ENCODE data around the gene ANKRD1.

ANKRD1 gene

GRCh38 chr10:90920986-90921666 lies at the start of gene ANKRD1:
ANKRD1 (minus strand) TSS chr10:90921087; CDS start chr10:90921027, 60 bp downstream.
- no peak for DNase-seq (ENCODE audit: extremely low read depth, low read depth)
- no peak for TF ChIP-seq CTCF (IDR thresholded peaks at IDR 0.05; ENCODE audit: low read depth, low read length)

DNA sequence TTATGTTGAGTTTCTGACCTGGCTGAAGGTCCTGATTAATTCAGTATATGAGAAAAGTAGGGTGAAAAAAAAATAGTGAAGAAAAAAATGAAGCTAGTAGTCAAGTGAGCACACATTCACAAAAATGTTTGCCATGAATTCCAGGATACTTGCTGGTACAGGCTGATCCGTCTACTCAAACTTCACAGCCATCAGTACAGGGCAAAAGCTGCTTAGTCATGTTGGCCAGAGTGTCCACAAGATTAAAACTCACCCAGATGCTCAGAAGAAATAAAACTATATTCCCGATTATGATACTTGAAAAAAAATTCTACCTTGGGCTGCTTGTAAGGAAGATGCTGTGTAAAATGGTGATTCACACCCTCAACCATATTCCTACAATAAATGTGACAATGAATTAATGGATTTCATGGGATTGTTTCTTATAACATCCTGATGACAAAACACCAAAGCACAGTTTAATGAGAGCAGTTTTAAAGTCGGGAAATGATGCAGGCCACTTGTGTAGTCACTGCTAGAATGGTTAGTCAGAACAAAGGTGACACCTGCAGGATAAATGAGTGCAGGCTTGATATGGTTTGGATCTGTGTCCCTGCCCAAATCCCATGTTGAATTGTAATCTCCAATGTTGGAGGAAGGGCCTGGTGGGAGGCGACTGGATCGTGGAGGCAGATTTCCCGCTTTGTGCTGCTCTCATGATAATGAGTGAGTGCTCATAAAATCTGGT lies 49.2 kb upstream of the ANKRD1 start:
- no peak for DNase-seq (ENCODE audit: extremely low read depth, low read depth)
- TF ChIP-seq CTCF (IDR thresholded peaks at IDR 0.05; ENCODE audit: low read depth, low read length), result peak; percentile 11

GRCh38 chr10:90969121-90969534 lies 48.2 kb upstream of the ANKRD1 start:
- DNase-seq (ENCODE audit: extremely low read depth, low read depth), result no peak
- TF ChIP-seq CTCF (IDR thresholded peaks at IDR 0.05; ENCODE audit: low read depth, low read length), result no peak

DNA sequence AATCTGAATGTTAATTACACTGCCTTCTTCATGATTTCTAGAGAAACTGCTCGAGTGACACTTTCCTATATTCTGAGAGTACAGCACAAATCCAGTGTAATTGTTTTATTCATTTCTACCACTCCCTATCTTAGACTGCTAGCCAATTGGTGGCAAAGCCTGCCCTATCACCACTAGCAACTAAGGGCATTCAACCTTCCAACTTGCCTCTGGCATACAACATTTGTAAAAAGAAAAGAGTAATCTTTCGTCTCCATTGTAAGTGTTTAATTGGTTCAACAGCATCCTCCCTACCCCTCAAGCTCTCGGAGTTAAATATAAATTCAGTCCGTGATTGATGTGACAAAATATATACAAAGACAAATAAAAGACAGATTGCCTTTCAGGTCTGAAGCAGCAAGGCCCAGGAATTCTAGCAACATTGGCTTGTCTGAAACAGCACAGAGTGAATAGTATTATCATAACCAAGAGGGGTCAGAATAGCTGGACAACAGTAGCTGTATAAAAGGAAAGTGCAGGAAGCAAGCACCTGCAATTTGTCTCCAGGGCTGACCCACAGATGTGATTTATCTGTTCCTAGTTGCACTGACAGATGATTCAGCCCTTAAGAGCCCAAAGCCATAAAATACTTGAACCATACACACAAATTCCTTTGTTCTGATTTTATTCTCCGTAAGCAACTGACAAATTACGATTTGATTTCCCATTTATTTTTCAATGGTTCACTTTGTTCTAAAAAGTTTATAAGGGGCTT lies 47.6 kb upstream of the ANKRD1 start:
- no peak for DNase-seq (ENCODE audit: extremely low read depth, low read depth)
- no peak for TF ChIP-seq CTCF (IDR thresholded peaks at IDR 0.05; ENCODE audit: low read depth, low read length)

- no peak for DNase-seq (ENCODE audit: extremely low read depth, low read depth)
- TF ChIP-seq CTCF (IDR thresholded peaks at IDR 0.05; ENCODE audit: low read depth, low read length), result no peak
These were observed 47.0 kb upstream of the ANKRD1 start for GRCh38 chr10:90967865-90968264.

DNA sequence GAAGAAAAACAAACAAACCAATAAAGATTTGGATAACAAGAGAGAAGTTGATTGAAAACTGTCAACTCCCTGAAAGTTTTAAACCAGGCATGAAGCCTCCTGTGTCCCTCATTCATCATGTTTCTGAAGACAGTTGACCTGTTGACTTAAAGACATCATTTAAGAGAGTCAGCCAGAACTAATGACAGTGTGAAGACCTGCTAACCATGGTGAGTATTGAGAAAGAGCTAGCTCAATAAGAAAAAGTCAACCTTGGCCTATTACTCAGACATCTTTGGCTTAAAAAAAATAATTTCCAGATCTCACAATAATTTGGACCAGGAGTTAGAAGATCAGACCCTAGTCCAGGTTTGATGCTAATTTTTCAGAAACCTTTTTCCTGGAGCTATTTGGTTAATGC lies 45.3 kb upstream of the ANKRD1 start:
- no peak for DNase-seq (ENCODE audit: extremely low read depth, low read depth)
- no peak for TF ChIP-seq CTCF (IDR thresholded peaks at IDR 0.05; ENCODE audit: low read depth, low read length)

DNA sequence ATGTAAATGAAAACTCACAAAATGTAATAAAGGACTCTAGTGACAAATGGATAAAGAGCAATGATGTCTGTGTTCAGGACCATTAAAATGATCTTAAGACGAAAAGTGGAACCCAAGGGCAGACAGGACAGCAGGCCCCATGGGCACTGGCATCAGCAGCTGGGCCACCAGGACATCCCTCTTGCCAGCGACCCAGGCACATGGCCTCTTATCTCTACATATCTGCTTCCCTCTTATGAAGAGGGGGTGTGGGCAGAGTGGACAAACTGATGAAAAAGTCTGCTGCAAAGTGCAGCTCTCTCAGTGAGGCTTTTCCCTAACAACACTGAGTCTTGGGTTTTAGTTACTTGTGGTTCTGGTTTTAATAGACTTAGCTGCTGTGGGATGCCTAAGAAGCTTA lies 44.8 kb upstream of the ANKRD1 start:
- TF ChIP-seq CTCF (IDR thresholded peaks at IDR 0.05; ENCODE audit: low read depth, low read length), result no peak
- DNase-seq (ENCODE audit: extremely low read depth, low read depth), result no peak

Measured in AG09319 (cell line).